GM19467 (cell line): ENCODE measurements around the gene TM9SF1.

Experiments
- ATAC-seq: cut with Tn5 transposase; IDR thresholded peaks from one replicate; pipeline ENCODE4 v1.9.1; 2021; ENCODE audit warnings: mild to moderate bottlenecking, moderate library complexity; ENCODE audit not compliant: unreplicated experiment

TM9SF1 gene

GRCh38 chr14:24195186-24196070, at the start of gene TM9SF1:
Gene TM9SF1, minus strand, starts transcription at chr14:24195441. Its CDS starts 422 bp downstream, at chr14:24195019.
- ATAC-seq: peak; percentile 71

- ATAC-seq: no peak
These were observed 48.1 kb upstream of the TM9SF1 start for GRCh38 chr14:24243336-24243836.

GRCh38 chr14:24241829-24242443, 46.7 kb upstream of the TM9SF1 start:
- ATAC-seq: peak; percentile 71

- no peak for ATAC-seq
These were observed 45.1 kb upstream of the TM9SF1 start for GRCh38 chr14:24240110-24240918.

- ATAC-seq: no peak
These were observed 43.3 kb upstream of the TM9SF1 start for GRCh38 chr14:24238527-24239037.

GRCh38 chr14:24238123-24238522, 42.9 kb upstream of the TM9SF1 start:
- no peak for ATAC-seq

GRCh38 chr14:24237463-24237955, 42.3 kb upstream of the TM9SF1 start:
- no peak for ATAC-seq

- no peak for ATAC-seq
These were observed 41.6 kb upstream of the TM9SF1 start for GRCh38 chr14:24236689-24237462.

GRCh38 chr14:24235804-24236688, 40.8 kb upstream of the TM9SF1 start:
- no peak for ATAC-seq

- no peak for ATAC-seq
These were observed 39.1 kb upstream of the TM9SF1 start for GRCh38 chr14:24234095-24235005.

GRCh38 chr14:24233538-24233866, 38.3 kb upstream of the TM9SF1 start:
- no peak for ATAC-seq

GRCh38 chr14:24232645-24233537, 37.6 kb upstream of the TM9SF1 start, which contains the start of gene GMPR2:
Gene GMPR2, plus strand, starts transcription at chr14:24232929. Its CDS starts 325 bp downstream, at chr14:24233254.
- peak; percentile 38 for ATAC-seq

GRCh38 chr14:24232121-24232644, 36.9 kb upstream of the TM9SF1 start, which contains the start of gene NEDD8:
Gene NEDD8, minus strand, starts transcription at chr14:24232367. Its CDS starts 100 bp downstream, at chr14:24232267.
- peak; percentile 71 for ATAC-seq

- ATAC-seq: no peak
These were observed 36.3 kb upstream of the TM9SF1 start for GRCh38 chr14:24231263-24232120.

GRCh38 chr14:24228902-24229301, 33.7 kb upstream of the TM9SF1 start:
- ATAC-seq: no peak

- ATAC-seq: no peak
These were observed 31.2 kb upstream of the TM9SF1 start for GRCh38 chr14:24226473-24226872.
